Subcutaneous abdominal adipose tissue (tissue), 5 donors: Measurements from ENCODE around the gene GUCA2A.

Experiments used
- H3K27ac ChIP-seq: one replicate; pipeline ENCODE4 v1.7.0; 2013; ENCODE audit warnings: low read depth, mild to moderate bottlenecking, inconsistent platforms, low read length, moderate library complexity
- H3K27me3 ChIP-seq, 5 donors: one replicate each; pipeline ENCODE4 v1.7.0; 2013; ENCODE audit warnings: low read length in 5 of 5, inconsistent platforms in 1 of 5; ENCODE audit not compliant: control insufficient read depth in 5 of 5, insufficient read depth in 4 of 5
- H3K36me3 ChIP-seq, 5 donors: one replicate each; pipeline ENCODE4 v1.7.0; 2013; ENCODE audit warnings: low read length in 5 of 5; ENCODE audit not compliant: control insufficient read depth in 5 of 5, insufficient read depth in 5 of 5
- H3K4me1 ChIP-seq, 5 donors: one replicate each; pipeline ENCODE4 v1.7.0; 2013; ENCODE audit warnings: low read length in 5 of 5, mild to moderate bottlenecking in 3 of 5, moderate library complexity in 1 of 5; ENCODE audit not compliant: control insufficient read depth in 5 of 5, insufficient read depth in 5 of 5
- H3K4me3 ChIP-seq, 5 donors: one replicate each; pipeline ENCODE4 v1.7.0; 2013; ENCODE audit warnings: low read length in 5 of 5, low read depth in 1 of 5
- H3K9ac ChIP-seq, 5 donors: one replicate each; pipeline ENCODE4 v1.7.0; 2013; ENCODE audit warnings: low read length in 5 of 5, mild to moderate bottlenecking in 4 of 5, moderate library complexity in 3 of 5
- H3K9me3 ChIP-seq, 5 donors: one replicate each; pipeline ENCODE4 v1.7.0; 2013; ENCODE audit warnings: low read length in 5 of 5; ENCODE audit not compliant: control insufficient read depth in 5 of 5
- donor health status: healthy.
- donor health status: healthy.
- donor health status: healthy.
- donor health status: healthy.
- donor health status: healthy.

The GUCA2A gene

GRCh38 chr1:42122408-42122807 is 42.1 kb downstream of the GUCA2A start:
- H3K9me3 ChIP-seq, result peaks cover 0 to 7% (median 2%) of the 10 kb centered on the region in 5 donors
- no peak overlapping the region for H3K27ac ChIP-seq
- no peaks in the 10 kb centered on the region for H3K4me1 ChIP-seq
- H3K36me3 ChIP-seq, result no peaks in the 10 kb centered on the region
- no peaks in the 10 kb centered on the region for H3K27me3 ChIP-seq
- H3K4me3 ChIP-seq, result no peak overlapping the region
- H3K9ac ChIP-seq, result no peak overlapping the region

- H3K27ac ChIP-seq, result no peak overlapping the region
Observed at GRCh38 chr1:42118125-42118524, 46.4 kb downstream of the GUCA2A start.

GRCh38 chr1:42117214-42117613 is 47.3 kb downstream of the GUCA2A start:
- no peaks in the 10 kb centered on the region for H3K27me3 ChIP-seq

More at GRCh38 chr1:42118125-42118524, 46.4 kb downstream of the GUCA2A start:
- H3K27me3 ChIP-seq, result no peaks in the 10 kb centered on the region
- no peak overlapping the region for H3K9ac ChIP-seq
- no peaks in the 10 kb centered on the region for H3K4me1 ChIP-seq
- peaks cover 0 to 7% (median 2%) of the 10 kb centered on the region in 5 donors for H3K9me3 ChIP-seq
- H3K36me3 ChIP-seq, result no peaks in the 10 kb centered on the region
- no peak overlapping the region for H3K4me3 ChIP-seq

GRCh38 chr1:42114229-42114628 is 50.3 kb downstream of the GUCA2A start:
- Histone ChIP-seq H3K9me3 (no peaks in the 10 kb centered on the region), H3K36me3 (no peaks in the 10 kb centered on the region), H3K27me3 (no peaks in the 10 kb centered on the region), H3K27ac (no peak overlapping the region), H3K4me1 (no peaks in the 10 kb centered on the region), H3K9ac (no peak overlapping the region), H3K4me3 (no peak overlapping the region)

More at GRCh38 chr1:42117214-42117613, 47.3 kb downstream of the GUCA2A start:
- Histone ChIP-seq H3K27ac (no peak overlapping the region), H3K4me1 (no peaks in the 10 kb centered on the region), H3K9me3 (no peaks in the 10 kb centered on the region), H3K4me3 (no peak overlapping the region), H3K36me3 (no peaks in the 10 kb centered on the region), H3K9ac (no peak overlapping the region)
